Inflammatory macrophage (primary cell): ENCODE measurements around the gene BMP15.

Experiments
- DNase-seq, 2 donors: peaks; one replicate each; pipeline ENCODE4 v3.0.0-alpha.2; 2020 to 2022
- total RNA-seq, 18 experiments: gene quantifications; one replicate each; lab custom pipeline; 2026; ENCODE audit warnings: mixed read lengths in 6 of 18, inconsistent platforms in 2 of 18; lab: John Stamatoyannopoulos, UW

Gene BMP15
- 0 to 0.05 (median 0) reads per million in 18 experiments for total RNA-seq

- no peak for DNase-seq
Observed at GRCh38 chrX:50910685-50911176, at the start of gene BMP15. Gene BMP15, plus strand, starts transcription at chrX:50910735. Its CDS starts 49 bp downstream, at chrX:50910784.

DNA sequence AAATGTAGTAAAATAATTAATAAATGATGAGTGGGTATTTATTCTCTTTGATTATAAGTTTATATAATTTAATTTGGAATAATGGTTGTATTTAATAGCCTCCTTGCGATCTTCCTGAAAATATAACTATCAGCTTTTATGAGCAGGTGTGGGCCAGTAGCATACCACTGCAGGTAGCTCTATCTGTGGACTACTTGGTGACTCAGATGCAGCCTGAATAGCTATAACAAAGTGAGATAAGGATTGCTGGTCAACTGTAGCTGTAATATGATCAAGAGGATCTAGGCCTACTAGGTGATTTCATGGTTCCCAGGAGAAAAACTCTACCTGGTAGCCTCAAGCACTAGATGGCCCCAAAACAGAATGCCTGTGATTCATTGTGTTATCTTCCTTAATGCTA lies 47.1 kb upstream of the BMP15 start:
- DNase-seq: no peak

DNA sequence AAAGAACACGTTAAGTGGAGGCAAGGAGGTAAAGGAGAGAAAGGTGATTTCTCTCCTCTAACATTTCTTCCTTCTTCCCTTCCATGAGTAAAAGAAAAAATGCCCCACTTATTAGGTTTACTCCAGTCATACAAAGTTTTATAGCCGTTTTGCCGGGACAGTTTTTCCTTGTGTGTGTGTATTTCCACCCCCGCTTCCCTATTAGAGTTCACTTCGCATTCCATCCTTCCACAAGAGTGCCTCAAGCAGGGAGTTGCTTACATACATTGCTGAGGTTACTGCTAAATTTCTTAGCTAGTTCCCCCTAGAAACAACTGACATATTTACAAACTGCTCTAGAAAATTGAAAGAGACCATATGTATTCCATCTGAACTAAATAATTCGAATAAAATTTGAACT lies 45.2 kb upstream of the BMP15 start:
- DNase-seq: no peak

DNA sequence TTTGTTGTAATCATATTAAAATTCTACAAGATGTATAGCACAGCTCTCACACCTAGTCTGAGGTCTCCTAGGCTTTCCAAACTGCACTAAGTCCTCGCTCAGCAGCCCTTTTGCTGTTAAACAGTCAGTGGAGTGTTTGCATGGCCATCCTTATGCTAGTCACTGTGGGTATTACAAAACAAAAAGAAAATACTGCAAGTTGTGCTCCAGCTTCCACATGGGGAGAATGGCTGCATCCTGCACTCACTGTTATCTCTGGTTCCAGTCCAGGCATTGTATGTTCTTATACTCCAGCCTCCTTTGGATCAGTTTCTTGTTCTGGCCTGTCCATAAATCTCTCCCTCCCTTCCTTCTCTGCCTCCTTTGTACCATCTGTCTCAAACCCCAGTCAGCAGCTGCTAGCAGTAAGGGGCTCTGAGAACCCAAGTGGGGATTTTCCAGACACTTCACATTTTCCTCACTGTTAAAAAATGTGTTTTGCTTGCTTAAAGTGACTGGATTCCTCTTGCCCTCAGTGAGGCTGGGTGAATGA lies 38.5 kb upstream of the BMP15 start:
- DNase-seq: no peak

DNA sequence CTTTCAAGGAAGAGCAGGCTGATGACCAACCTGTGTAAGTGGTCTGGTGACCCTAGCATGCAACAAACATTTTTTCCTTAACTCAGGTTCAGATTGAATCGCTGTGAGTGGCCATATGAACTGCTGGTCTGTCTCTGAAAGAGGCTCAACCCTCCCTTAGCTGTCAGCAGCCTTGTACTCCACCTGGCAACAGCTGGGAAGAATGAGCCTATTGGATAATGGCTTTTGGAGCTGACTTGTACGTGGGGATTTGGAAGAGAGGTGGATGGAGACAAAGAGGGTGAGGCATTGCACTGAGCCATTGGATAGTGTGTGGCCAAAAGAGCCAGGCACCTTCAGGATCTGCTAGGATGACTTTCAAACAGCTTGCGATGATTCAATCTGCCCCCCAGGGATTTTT lies 35.7 kb upstream of the BMP15 start:
- DNase-seq: no peak

- no peak for DNase-seq
Observed at GRCh38 chrX:50876551-50876950, 34.0 kb upstream of the BMP15 start.

- no peak for DNase-seq
Observed at GRCh38 chrX:50877310-50877709, 33.2 kb upstream of the BMP15 start.

DNA sequence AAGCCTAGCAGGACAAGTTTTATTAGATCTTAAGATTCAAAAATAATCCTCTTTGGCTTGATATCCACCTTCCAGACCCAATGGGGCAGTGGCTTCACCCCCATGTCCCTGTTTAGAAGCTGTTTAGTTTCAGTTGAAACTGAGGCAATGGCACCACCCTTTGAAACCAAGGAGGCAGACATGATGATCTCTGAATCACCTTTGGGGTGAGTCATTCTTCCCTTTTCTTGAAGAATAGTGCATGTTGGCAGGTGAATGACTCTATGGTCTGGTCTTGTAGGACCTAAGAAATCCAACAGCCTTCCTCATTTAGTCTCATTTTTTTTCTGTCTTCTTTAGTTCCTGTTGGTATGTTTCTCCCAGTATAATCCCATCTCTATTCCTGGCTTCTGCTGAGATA lies 29.5 kb upstream of the BMP15 start:
- DNase-seq: no peak

DNA sequence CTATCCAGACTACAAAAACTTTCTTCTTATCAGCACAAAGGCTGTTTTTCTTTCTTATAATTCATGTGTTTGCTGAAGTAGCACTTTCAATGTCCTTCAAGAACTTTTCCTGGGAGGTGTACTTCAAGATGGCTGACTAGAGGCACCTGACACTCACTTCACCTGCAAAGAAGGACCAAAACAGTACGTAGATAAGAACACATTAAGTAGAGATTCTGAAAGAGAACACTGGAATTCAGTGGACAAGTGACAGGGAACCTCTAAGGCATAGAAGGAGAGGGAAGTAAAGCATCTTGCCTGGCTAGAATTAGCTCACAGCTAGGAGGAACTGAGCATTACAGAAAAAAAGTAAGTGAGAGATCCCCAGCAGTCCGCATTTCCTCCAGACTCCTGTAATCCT lies 21.7 kb upstream of the BMP15 start:
- peak in 1 of 2 donors; percentile 2 for DNase-seq

- no peak for DNase-seq
Observed at GRCh38 chrX:50889582-50889981, 21.0 kb upstream of the BMP15 start.

GRCh38 chrX:50893047-50893446 lies 17.5 kb upstream of the BMP15 start:
- no peak for DNase-seq

GRCh38 chrX:50893466-50893865 lies 17.1 kb upstream of the BMP15 start:
- DNase-seq: no peak

- DNase-seq: peak; percentile 10 to 17
Observed at GRCh38 chrX:50905334-50905733, 5.2 kb upstream of the BMP15 start.

DNA sequence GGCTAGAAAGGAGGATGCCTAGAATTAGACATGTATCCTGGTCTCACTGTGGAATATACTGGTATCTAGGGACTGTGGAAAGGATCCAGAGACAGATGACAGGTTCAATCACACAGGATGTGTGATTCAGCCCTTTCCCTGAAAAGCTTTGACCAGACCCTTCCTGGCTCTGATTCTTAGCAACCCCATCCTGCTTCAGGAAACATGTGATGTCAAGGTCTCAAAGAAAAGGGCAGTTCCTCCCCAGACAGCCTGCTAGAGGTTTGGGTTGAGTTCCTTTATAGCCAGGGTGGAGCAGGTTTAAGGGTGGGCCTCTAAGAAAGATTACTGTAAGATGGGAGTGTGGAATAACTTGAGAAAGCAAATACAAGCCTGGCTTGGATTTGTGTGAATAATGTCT lies 3.0 kb downstream of the BMP15 start:
- no peak for DNase-seq

DNA sequence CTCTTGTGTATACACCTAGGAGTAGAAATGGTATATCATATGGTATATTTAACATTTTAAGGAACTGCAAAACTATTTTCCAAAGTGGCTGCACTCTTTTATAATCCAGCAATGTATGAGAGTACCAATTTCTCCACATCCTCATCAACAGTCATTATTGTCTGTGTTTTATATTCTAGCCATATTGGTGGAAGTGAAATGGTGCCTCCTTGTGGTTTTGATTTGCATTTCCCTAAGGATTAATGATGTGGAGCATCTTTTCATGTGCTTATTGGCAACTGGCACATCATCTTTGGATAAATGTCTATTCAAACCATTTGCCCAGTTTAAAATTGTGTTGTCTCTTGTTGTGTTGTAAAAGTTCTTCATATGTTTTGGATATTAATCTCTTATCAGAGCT lies 9.6 kb downstream of the BMP15 start:
- DNase-seq: peak; percentile 3

GRCh38 chrX:50927127-50927526 lies 16.6 kb downstream of the BMP15 start:
- no peak for DNase-seq

GRCh38 chrX:50941638-50942037 lies 31.1 kb downstream of the BMP15 start:
- peak in 1 of 2 donors; percentile 1 for DNase-seq

- DNase-seq: no peak
Observed at GRCh38 chrX:50942471-50942870, 31.9 kb downstream of the BMP15 start.

GRCh38 chrX:50952406-50952805 lies 41.9 kb downstream of the BMP15 start:
- DNase-seq: no peak

DNA sequence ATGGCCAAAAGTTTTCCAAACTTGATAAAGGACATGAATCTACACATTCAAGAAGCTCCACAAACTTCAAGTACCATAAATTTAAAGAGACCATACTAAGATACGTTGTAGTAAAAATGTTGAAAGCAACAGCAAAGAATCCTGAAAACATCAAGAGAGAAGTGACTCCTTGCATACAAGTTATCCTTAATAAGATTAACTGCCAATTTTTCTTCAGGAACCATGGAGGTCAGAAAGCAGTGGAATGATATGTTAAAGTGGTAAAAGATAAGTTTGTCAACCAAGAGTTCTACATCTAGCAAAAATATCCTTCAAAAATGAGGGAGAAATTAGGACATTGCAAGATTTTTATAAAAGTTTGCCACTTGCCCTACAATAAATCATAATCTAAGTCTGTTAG lies 43.3 kb downstream of the BMP15 start:
- DNase-seq: no peak

DNA sequence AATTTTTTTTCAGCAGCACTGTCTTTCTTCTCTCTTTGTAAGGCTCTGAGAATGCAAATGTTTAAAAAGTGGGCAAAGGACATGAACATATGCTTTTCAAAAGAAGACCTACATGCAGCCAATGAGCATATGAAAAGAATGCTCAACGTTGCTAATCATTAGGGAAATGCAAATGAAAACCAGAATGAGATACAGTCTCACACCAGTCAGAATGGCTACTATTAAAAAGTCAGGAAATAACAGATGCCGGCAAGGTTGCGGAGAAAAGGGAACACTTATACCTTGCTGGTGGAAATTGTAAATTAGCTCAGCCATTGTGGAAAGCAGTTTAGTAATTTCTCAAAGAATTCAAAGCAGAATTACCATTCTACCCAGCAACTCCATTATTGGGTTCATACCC lies 51.6 kb downstream of the BMP15 start:
- DNase-seq: no peak

- no peak for DNase-seq
Observed at GRCh38 chrX:50963842-50964241, 53.3 kb downstream of the BMP15 start.
